GM12891 (cell line): ENCODE data around the gene SNAI3.

Experiments
- DNase-seq: peaks from one replicate; pipeline ENCODE4 v3.0.0; 2011; ENCODE audit warnings: low spot score; ENCODE audit not compliant: insufficient read length
- FAIRE-seq: peaks from 2 replicates; lab custom pipeline; 2011; peaks lifted over from hg19 to GRCh38; lab: Jason Lieb, UNC
- PAX5 ChIP-seq: IDR thresholded peaks from 2 replicates; pipeline ENCODE4 v1.6.1; 2011; ENCODE audit warnings: low read length, moderate library complexity, mild to moderate bottlenecking; ENCODE audit not compliant: insufficient read depth, severe bottlenecking
- POLR2A ChIP-seq: IDR thresholded peaks from 2 replicates; pipeline ENCODE4 v1.6.1; 2011; ENCODE audit warnings: low read depth, low read length, control low read depth
- POLR2AphosphoS5 ChIP-seq: IDR thresholded peaks from 2 replicates; pipeline ENCODE4 v1.6.1; 2011; ENCODE audit warnings: low read depth, low read length, control low read depth
- POU2F2 ChIP-seq: IDR thresholded peaks from 2 replicates; pipeline ENCODE4 v1.6.1; 2011; ENCODE audit warnings: low read depth, mild to moderate bottlenecking, control low read depth, low read length, moderate library complexity
- SPI1 ChIP-seq: IDR thresholded peaks from 2 replicates; pipeline ENCODE4 v1.6.1; 2011; ENCODE audit warnings: low read depth, low read length, control low read depth
- TAF1 ChIP-seq: IDR thresholded peaks from 2 replicates; pipeline ENCODE4 v1.6.1; 2011; ENCODE audit warnings: low read depth, low read length, control low read depth

SNAI3 gene

GRCh38 chr16:88700636-88701482 lies 14.6 kb upstream of the SNAI3 start:
- peak; percentile 92 for FAIRE-seq
- peak; percentile 45; the same call in 1 of the 2 replicates for TF ChIP-seq POLR2A
- TF ChIP-seq SPI1: peak; percentile 64
- TF ChIP-seq PAX5: no peak
- no peak for TF ChIP-seq POLR2AphosphoS5
- DNase-seq: peak; percentile 95

GRCh38 chr16:88700322-88700635 lies 14.0 kb upstream of the SNAI3 start:
- FAIRE-seq (no peak), DNase-seq (no peak)
- TF ChIP-seq TAF1 (no peak), POLR2A (no peak), POU2F2 (no peak), SPI1 (no peak), POLR2AphosphoS5 (no peak), PAX5 (no peak)

- DNase-seq (no peak), FAIRE-seq (no peak)
- no peak for TF ChIP-seq PAX5
- TF ChIP-seq POLR2AphosphoS5: no peak
- TF ChIP-seq POLR2A: no peak
- TF ChIP-seq TAF1: no peak
- no peak for TF ChIP-seq SPI1
- TF ChIP-seq POU2F2: no peak
These were observed 12.9 kb upstream of the SNAI3 start for GRCh38 chr16:88699180-88699579.

- no peak for TF ChIP-seq POU2F2
- no peak for TF ChIP-seq POLR2A
- TF ChIP-seq POLR2AphosphoS5: no peak
- TF ChIP-seq TAF1: no peak
- no peak for TF ChIP-seq SPI1
- no peak for TF ChIP-seq PAX5
- FAIRE-seq: no peak
- DNase-seq: no peak
These were observed 12.3 kb upstream of the SNAI3 start for GRCh38 chr16:88698646-88699045.

GRCh38 chr16:88697831-88698615 lies 11.7 kb upstream of the SNAI3 start:
- no peak for TF ChIP-seq POLR2AphosphoS5
- TF ChIP-seq SPI1: no peak
- no peak for TF ChIP-seq TAF1
- no peak for TF ChIP-seq PAX5
- no peak for TF ChIP-seq POU2F2
- TF ChIP-seq POLR2A: no peak
- peak; percentile 26 for FAIRE-seq
- DNase-seq: no peak

- FAIRE-seq (no peak), DNase-seq (no peak)
- no peak for TF ChIP-seq POLR2AphosphoS5
- no peak for TF ChIP-seq TAF1
- TF ChIP-seq PAX5: no peak
- TF ChIP-seq POLR2A: no peak
- no peak for TF ChIP-seq POU2F2
- TF ChIP-seq SPI1: no peak
These were observed 11.0 kb upstream of the SNAI3 start for GRCh38 chr16:88697116-88697830.

GRCh38 chr16:88696441-88696840 lies 10.1 kb upstream of the SNAI3 start:
- no peak for DNase-seq
- no peak for TF ChIP-seq POU2F2
- no peak for TF ChIP-seq SPI1
- no peak for TF ChIP-seq PAX5
- TF ChIP-seq POLR2AphosphoS5: no peak
- no peak for TF ChIP-seq POLR2A
- no peak for TF ChIP-seq TAF1
- no peak for FAIRE-seq

- TF ChIP-seq POLR2A (no peak), SPI1 (no peak), POLR2AphosphoS5 (no peak), PAX5 (no peak), POU2F2 (no peak), TAF1 (no peak)
- FAIRE-seq (no peak), DNase-seq (no peak)
These were observed 9.4 kb upstream of the SNAI3 start for GRCh38 chr16:88695753-88696152.

GRCh38 chr16:88695218-88695617 lies 8.9 kb upstream of the SNAI3 start:
- TF ChIP-seq SPI1 (no peak), POLR2AphosphoS5 (no peak), POU2F2 (no peak), POLR2A (no peak), PAX5 (no peak), TAF1 (no peak)
- FAIRE-seq: no peak
- DNase-seq: no peak
